ENCODE data around the gene MASTL. TPM values are rescaled to one million over a fixed set of nuclear protein-coding genes. Genes with fewer than 3 reads are reported as not detected.

Gene MASTL
- total RNA-seq, 1 experiment from 2014 or later = 12.3 TPM

GRCh38 chr10:27235706-27236105 lies 80.6 kb downstream of the MASTL start:
- DNase-seq (ENCODE audit: low read depth, low spot score) (no peak), ATAC-seq (no peak)
- no peaks in the 10 kb centered on the region for H3K9me3 ChIP-seq (ENCODE audit: control insufficient read depth, insufficient read depth, low read depth, low read length)
- peaks cover 2% of the 10 kb centered on the region; the same call in 1 of the 2 replicates for H3K36me3 ChIP-seq (ENCODE audit: control insufficient read depth, insufficient read depth, low read length)
- intact Hi-C loops (cut with micrococcal nuclease; ENCODE audit: unreplicated experiment) (no loop called here), in situ Hi-C loops (cut with HindIII; ENCODE audit: low pct_unique_long_range_greater_than_20kb, low sequenced_read_pairs) (no loop called here)
- POLR2A ChIA-PET = no interaction called here
- H3K4me1 ChIP-seq (ENCODE audit: control insufficient read depth, insufficient read depth, low read length) = no peaks in the 10 kb centered on the region; the same call in 1 of the 2 replicates
- CTCF ChIA-PET = interaction anchor here (0.6 kb wide), 1 partner anchor 17 kb away, joined by 3 read pairs; no protein-coding TSS in a partner anchor
- TF ChIP-seq REST (IDR thresholded peaks at IDR 0.05; ENCODE audit: insufficient read depth in 1 of 2, low read depth in 2 of 2, low read length in 1 of 2) (no peak), SIN3A (IDR thresholded peaks at IDR 0.05; ENCODE audit: borderline replicate concordance, insufficient read depth, low read depth, low read length) (no peak), POLR2AphosphoS5 (IDR thresholded peaks at IDR 0.05; ENCODE audit: low read depth, low read length) (no peak), TCF7L2 (IDR thresholded peaks at IDR 0.05; ENCODE audit: low read depth, low read length) (no peak)
- H3K27me3 ChIP-seq (ENCODE audit: control insufficient read depth, insufficient read depth, low read length) = no peaks in the 10 kb centered on the region
- BruUV-seq (replicated peaks) = no TSS peak
- H3K4me3 ChIP-seq (ENCODE audit: low read depth in 2 of 2, low read length in 2 of 2) = no peak overlapping the region
- H3K27ac ChIP-seq (ENCODE audit: low read length) = no peak overlapping the region

Other genes starting within 250 kb of the MASTL start
- 6.9 TPM for gene ANKRD26, start 54.9 kb upstream of the MASTL start, total RNA-seq (2021; ENCODE audit: unreplicated experiment)
- gene YME1L1, start 968 bp upstream of the MASTL start, total RNA-seq (2021; ENCODE audit: unreplicated experiment) = 87.9 TPM
- 18.4 TPM for gene ACBD5, start 85.4 kb downstream of the MASTL start, total RNA-seq (2021; ENCODE audit: unreplicated experiment)